ENCODE results near the gene RSPH4A.
A peak's percentile ranks its signal among the peaks of the same experiment; 100 is the strongest.
"Not testable (repeated sequence)": the region's sequence is repeated elsewhere in the genome, so short reads cannot be mapped to it uniquely, and the experiment has no call there.

Gene RSPH4A

GRCh38 chr6:116625872-116626271 is 9.6 kb downstream of the RSPH4A start:
- no peak for DNase-seq (ENCODE audit: low read depth)

GRCh38 chr6:116629563-116629981 is 13.3 kb downstream of the RSPH4A start:
- no peak for DNase-seq (ENCODE audit: low read depth)

GRCh38 chr6:116631379-116631990 is 15.2 kb downstream of the RSPH4A start:
- no peak for DNase-seq (ENCODE audit: low read depth)

DNA sequence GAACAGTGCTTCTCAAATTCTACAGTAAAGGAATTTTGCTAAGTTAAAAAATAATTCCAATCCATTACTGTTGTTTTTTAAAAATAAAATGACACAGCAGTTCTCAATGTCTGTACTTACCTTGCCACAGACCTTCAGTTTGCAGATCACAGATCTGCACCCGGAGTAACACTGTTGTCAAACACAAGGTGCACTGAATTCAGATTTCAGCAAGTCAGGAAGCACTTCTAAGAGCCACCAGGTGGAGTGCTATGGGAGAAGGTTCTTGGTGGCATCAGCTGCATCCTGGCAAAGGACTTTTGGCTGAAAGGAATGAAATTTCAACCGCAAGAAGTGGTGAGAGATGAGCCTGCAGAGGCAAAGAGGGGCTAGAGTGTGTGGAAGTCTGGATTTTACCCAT is 17.4 kb downstream of the RSPH4A start:
- DNase-seq (ENCODE audit: low read depth), result no peak

- no peak for DNase-seq (ENCODE audit: low read depth)
These were observed 31.9 kb downstream of the RSPH4A start for GRCh38 chr6:116648156-116648555.

GRCh38 chr6:116649129-116649528 is 32.9 kb downstream of the RSPH4A start:
- no peak for DNase-seq (ENCODE audit: low read depth)

DNA sequence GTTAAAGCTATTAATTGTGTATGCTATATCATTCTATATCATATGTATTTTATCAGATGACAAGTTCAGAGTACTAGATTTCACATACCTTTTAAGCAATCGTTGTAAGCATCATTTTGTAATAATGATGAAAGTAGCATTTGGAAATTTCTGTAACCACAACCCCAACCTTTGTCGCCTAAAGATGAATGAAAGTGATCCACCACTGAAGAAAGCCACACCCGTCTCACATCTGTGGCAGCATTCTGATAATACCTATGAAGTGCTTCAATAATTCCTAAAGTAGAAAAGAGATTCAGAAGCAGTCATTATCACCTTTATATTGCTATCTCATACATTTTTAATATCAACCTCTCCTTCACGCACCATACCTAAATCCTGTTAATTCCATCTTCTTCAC is 35.6 kb downstream of the RSPH4A start:
- no peak for DNase-seq (ENCODE audit: low read depth)

DNA sequence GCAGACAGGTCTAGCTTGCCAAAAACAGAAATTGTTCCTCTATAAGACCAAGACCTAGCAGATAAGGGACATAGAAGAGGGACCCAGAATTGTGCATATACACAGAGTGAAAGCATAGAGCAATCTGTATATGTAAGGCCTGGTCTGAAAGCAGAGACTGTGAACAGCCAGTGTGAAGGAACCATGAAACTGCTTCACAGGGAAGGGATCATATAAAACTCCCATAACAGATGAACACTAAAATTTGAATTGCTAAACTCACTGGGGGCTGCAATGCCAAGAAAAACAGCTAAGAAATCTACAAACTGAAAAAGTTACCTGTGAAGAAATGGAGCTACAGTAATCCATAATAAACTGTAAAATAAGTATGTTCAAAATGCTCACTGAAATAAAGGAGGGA is 45.3 kb downstream of the RSPH4A start:
- DNase-seq (ENCODE audit: low read depth), result no peak

- no peak for DNase-seq (ENCODE audit: low read depth)
These were observed 45.9 kb downstream of the RSPH4A start for GRCh38 chr6:116662202-116662601.

DNA sequence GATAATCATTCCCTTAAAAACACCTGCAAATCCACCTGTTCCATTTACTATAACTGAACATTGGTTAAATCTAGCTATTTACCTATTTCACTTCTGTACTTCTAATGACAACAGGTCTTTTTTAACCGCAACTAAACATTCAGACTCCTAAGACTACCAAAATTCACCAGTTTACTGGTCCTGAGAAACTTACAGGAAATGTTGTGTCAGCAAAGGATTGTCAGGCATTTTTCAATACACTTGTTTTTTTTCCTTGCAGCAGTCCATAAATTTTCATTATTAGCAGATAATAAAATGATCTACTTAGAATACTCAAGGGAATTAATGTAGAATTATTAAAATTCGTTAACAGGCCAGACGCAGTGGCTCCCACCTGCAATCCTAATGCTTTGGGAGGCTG is 47.0 kb downstream of the RSPH4A start:
- no peak for DNase-seq (ENCODE audit: low read depth)

- not testable (repeated sequence) for DNase-seq (ENCODE audit: low read depth)
These were observed 47.9 kb downstream of the RSPH4A start for GRCh38 chr6:116664169-116664568.

GRCh38 chr6:116665464-116665863 is 49.2 kb downstream of the RSPH4A start:
- DNase-seq (ENCODE audit: low read depth), result no peak

- DNase-seq (ENCODE audit: low read depth), result no peak
These were observed 50.6 kb downstream of the RSPH4A start for GRCh38 chr6:116666869-116667268.

GRCh38 chr6:116667623-116668022 is 51.3 kb downstream of the RSPH4A start:
- no peak for DNase-seq (ENCODE audit: low read depth)

DNA sequence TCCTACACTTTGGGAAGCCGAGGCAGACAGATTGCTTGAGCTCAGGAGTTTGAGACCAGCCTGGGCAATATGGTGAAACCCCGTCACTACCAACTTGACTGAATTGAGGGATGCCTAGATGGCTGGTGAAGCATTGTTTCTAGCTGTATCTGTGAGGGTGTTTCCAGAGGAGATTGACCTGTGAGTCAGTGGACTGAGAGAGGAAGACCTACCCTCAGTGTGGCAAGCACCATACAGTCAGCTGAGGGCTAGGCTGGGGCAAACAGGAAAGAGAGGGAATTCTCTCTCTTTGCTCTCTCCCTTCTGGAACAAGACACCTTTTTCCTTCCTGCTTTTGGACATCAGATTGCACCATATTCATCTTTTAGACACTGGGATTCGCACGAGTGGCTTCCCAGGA is 56.0 kb downstream of the RSPH4A start:
- no peak for DNase-seq (ENCODE audit: low read depth)

DNA sequence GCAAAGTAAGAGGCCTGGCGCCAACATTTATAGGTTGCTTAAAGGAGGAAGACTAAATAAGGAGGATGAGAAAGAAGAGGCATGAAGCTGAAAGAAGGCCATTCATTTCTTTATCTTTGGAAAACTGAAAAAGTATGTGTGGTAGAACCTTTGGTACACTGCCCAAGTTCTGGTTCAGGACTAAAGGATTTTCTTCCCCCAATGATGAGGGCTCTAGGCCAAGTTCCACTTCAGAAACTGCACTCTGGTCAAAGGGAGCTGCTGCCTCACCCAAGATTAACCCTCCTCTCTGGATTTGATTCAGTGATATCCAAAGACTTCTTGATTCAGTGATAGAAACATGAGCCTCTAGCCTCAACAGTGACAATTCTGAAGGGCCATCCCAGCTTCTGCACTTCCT is 59.7 kb downstream of the RSPH4A start:
- no peak for DNase-seq (ENCODE audit: low read depth)

- DNase-seq (ENCODE audit: low read depth), result peak; percentile 84
These were observed 64.8 kb downstream of the RSPH4A start, which contains the start of gene KPNA5 for GRCh38 chr6:116680880-116681672. Gene KPNA5 (plus strand): TSS chr6:116681211. CDS start chr6:116681335, 124 bp downstream.

- DNase-seq (ENCODE audit: low read depth), result no peak
These were observed 66.0 kb downstream of the RSPH4A start for GRCh38 chr6:116682334-116682712.
